MM.1S (cell line): ENCODE measurements around the gene UGCG.

Source experiments
- EZH2 ChIP-seq: fragments of 300-600 bp; sonication (generic); optimal IDR thresholded peaks from 2 replicates; pipeline ENCODE3; 2017; ENCODE audit warnings: low read depth, mild to moderate bottlenecking, antibody characterized with exemption, low read length, mixed read lengths
- TF ChIP-seq, protein P1 (sequence below): fragments of 300-600 bp; sonication (generic); IDR thresholded peaks from 2 replicates; pipeline ENCODE4 v1.5.1; 2016; ENCODE audit warnings: antibody characterized with exemption, low read length, mixed read lengths

DNA sequence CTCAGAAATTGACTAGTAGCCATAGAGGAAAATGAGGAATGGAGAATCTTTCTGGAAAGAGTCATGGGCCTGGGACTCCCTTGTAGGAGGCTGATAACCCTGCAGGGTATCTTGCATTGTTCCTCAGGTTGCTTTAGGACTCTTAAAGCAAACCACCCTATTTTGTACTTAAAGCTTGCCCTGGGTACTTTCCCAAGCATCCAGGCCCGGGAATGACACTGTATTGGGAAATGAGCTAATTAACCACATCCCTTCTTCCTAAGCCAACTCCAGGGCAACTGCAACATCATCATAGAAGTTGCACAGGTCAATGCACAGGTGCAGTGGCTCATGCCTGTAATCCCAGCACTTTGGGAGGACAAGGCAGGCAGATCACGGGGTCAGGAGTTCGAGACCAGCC, 55.9 kb downstream of the UGCG start:
- TF ChIP-seq, protein P1, sequence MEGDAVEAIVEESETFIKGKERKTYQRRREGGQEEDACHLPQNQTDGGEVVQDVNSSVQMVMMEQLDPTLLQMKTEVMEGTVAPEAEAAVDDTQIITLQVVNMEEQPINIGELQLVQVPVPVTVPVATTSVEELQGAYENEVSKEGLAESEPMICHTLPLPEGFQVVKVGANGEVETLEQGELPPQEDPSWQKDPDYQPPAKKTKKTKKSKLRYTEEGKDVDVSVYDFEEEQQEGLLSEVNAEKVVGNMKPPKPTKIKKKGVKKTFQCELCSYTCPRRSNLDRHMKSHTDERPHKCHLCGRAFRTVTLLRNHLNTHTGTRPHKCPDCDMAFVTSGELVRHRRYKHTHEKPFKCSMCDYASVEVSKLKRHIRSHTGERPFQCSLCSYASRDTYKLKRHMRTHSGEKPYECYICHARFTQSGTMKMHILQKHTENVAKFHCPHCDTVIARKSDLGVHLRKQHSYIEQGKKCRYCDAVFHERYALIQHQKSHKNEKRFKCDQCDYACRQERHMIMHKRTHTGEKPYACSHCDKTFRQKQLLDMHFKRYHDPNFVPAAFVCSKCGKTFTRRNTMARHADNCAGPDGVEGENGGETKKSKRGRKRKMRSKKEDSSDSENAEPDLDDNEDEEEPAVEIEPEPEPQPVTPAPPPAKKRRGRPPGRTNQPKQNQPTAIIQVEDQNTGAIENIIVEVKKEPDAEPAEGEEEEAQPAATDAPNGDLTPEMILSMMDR = no peak
- TF ChIP-seq EZH2 = no peak
